WTC11 (cell line): ENCODE data around the gene NAT8L.

Source experiments
- CREM ChIP-seq: sonication (generic); formaldehyde crosslinking; IDR thresholded peaks from 2 replicates; pipeline ENCODE4 v1.8.1; 2022; ENCODE audit warnings: mild to moderate bottlenecking, missing genetic modification reagents, moderate library complexity
- CTCF ChIP-seq: fragments of 200-600 bp; IDR thresholded peaks from 2 replicates; pipeline ENCODE4 v1.8.0; 2022; ENCODE audit warnings: antibody characterized with exemption
- GRHL2 ChIP-seq: fragments of 250-450 bp; sonication (Bioruptor Pico); IDR thresholded peaks from 2 replicates; pipeline ENCODE4 v1.8.0; 2022; ENCODE audit warnings: mild to moderate bottlenecking, moderate library complexity; ENCODE audit not compliant: insufficient replicate concordance, severe bottlenecking
- MXD4 ChIP-seq: fragments of 250-450 bp; sonication (Bioruptor Pico); IDR thresholded peaks from 2 replicates; pipeline ENCODE4 v1.8.0; 2021; ENCODE audit warnings: mild to moderate bottlenecking, moderate library complexity, borderline replicate concordance
- NFYB ChIP-seq: sonication (generic); formaldehyde crosslinking; conservative IDR thresholded peaks from 2 replicates; pipeline ENCODE4 v1.8.0; 2022; ENCODE audit warnings: low read depth, missing genetic modification reagents
- ZBTB21 ChIP-seq: sonication (generic); formaldehyde crosslinking; IDR thresholded peaks from 2 replicates; pipeline ENCODE4 v1.8.1; 2023; ENCODE audit warnings: mild to moderate bottlenecking, missing genetic modification reagents, borderline replicate concordance
- ZNF138 ChIP-seq: sonication (generic); formaldehyde crosslinking; conservative IDR thresholded peaks from 2 replicates; pipeline ENCODE4 v1.8.1; 2022; ENCODE audit warnings: mild to moderate bottlenecking, moderate library complexity, missing genetic modification reagents

GRCh38 chr4:2078584-2078983 lies 19.5 kb downstream of the NAT8L start:
- no peak for TF ChIP-seq ZNF138
- TF ChIP-seq CREM (CRISPR knock-in tag) = no peak
- no peak for TF ChIP-seq CTCF
- no peak for TF ChIP-seq NFYB
- TF ChIP-seq ZBTB21 (CRISPR knock-in tag) = no peak
- no peak for TF ChIP-seq GRHL2
- no peak for TF ChIP-seq MXD4 (CRISPR knock-in tag)
